Endothelial cell of umbilical vein (primary cell): ENCODE results near the gene OGDH. TPM values are rescaled to one million over a fixed set of nuclear protein-coding genes. Genes with fewer than 3 reads are reported as not detected.

Experiments
- BruUV-seq: library from RNA; stranded (reverse); fragments of 400-500 nt; replicated peaks from 2 replicates; lab custom pipeline; 2021; lab: Mats Ljungman, UMichigan
- CTCF ChIA-PET: fragments of 300-600, 350-600 bp; sonication (Branson Sonifier 250); formaldehyde crosslinking; loops from one replicate; lab custom pipeline; 2021; ENCODE audit warnings: antibody characterized with exemption, inconsistent platforms; lab: Charles Lee
- POLR2A ChIA-PET: fragments of 300-600, 350-600 bp; sonication (Branson Sonifier 250); formaldehyde crosslinking; loops from one replicate; lab custom pipeline; 2021; ENCODE audit warnings: antibody characterized with exemption, inconsistent platforms; lab: Charles Lee
- DNase-seq: peaks from one replicate; pipeline ENCODE4 v3.0.0-alpha.2; 2011; ENCODE audit warnings: low read depth, low spot score
- FAIRE-seq: peaks from 2 replicates; lab custom pipeline; 2011; peaks lifted over from hg19 to GRCh38; lab: Jason Lieb, UNC
- H2AFZ ChIP-seq: 2 replicates; pipeline ENCODE4 v1.6.0; 2012; ENCODE audit warnings: low read depth, low read length, control low read depth, inconsistent platforms
- H3K27ac ChIP-seq: 2 replicates; pipeline ENCODE4 v1.5.1; 2011; ENCODE audit warnings: low read depth, mild to moderate bottlenecking, control low read depth, low read length, moderate library complexity; ENCODE audit not compliant: insufficient read depth
- H3K27me3 ChIP-seq, 2 experiments: 2 replicates each; pipeline versions ENCODE4 v1.6.0 to v1.6.1; 2011; ENCODE audit warnings: low read length in 2 of 2, mixed read lengths in 1 of 2; ENCODE audit not compliant: control insufficient read depth in 2 of 2, insufficient read depth in 2 of 2
- H3K36me3 ChIP-seq, 2 experiments: 2 replicates in 1 of 2; 3 replicates in 1 of 2; pipeline ENCODE4 v1.5.1; 2011; ENCODE audit warnings: low read length in 2 of 2, mild to moderate bottlenecking in 1 of 2, moderate library complexity in 1 of 2; ENCODE audit not compliant: control insufficient read depth in 2 of 2, insufficient read depth in 2 of 2; ENCODE audit errors: extremely low read depth in 1 of 2
- H3K4me1 ChIP-seq: 3 replicates; pipeline ENCODE4 v1.5.1; 2011; ENCODE audit warnings: mild to moderate bottlenecking, low read length; ENCODE audit not compliant: control insufficient read depth, insufficient read depth; ENCODE audit errors: extremely low read depth
- H3K4me2 ChIP-seq: 2 replicates; pipeline ENCODE4 v1.6.1; 2011; ENCODE audit warnings: low read length, control low read depth, mixed read lengths; ENCODE audit not compliant: insufficient read depth
- H3K4me3 ChIP-seq, 3 experiments: fragments of 200-600 bp in 1 of 3; sonication (generic), shearing (Covaris generic) in 1 of 3; replicated peaks in 1 of 3; 2 replicates each; pipeline ENCODE4 v1.5.1; 2011 to 2016; ENCODE audit warnings: control low read depth in 3 of 3, low read length in 3 of 3, mild to moderate bottlenecking in 2 of 3, inconsistent platforms in 1 of 3, low read depth in 1 of 3, moderate library complexity in 1 of 3; ENCODE audit not compliant: insufficient read depth in 1 of 3
- H3K79me2 ChIP-seq: 2 replicates; pipeline ENCODE4 v1.6.0; 2012; ENCODE audit warnings: low read length, inconsistent platforms; ENCODE audit not compliant: control insufficient read depth, insufficient read depth
- H3K9ac ChIP-seq: replicated peaks from 2 replicates; pipeline ENCODE3; 2011; ENCODE audit warnings: low read length, control low read depth; ENCODE audit not compliant: insufficient read depth; ENCODE audit errors: extremely low read depth
- H3K9me1 ChIP-seq: replicated peaks from 3 replicates; pipeline ENCODE4 v1.6.0; 2011; ENCODE audit warnings: mild to moderate bottlenecking, low read length; ENCODE audit not compliant: control insufficient read depth, insufficient read depth; ENCODE audit errors: extremely low read depth
- H3K9me3 ChIP-seq: replicated peaks from 2 replicates; pipeline ENCODE4 v1.5.1; 2012; ENCODE audit warnings: low read length, inconsistent platforms; ENCODE audit not compliant: control insufficient read depth, insufficient read depth
- H4K20me1 ChIP-seq: replicated peaks from 2 replicates; pipeline ENCODE3; 2011; ENCODE audit warnings: mild to moderate bottlenecking, low read length; ENCODE audit not compliant: control insufficient read depth, insufficient read depth; ENCODE audit errors: extremely low read depth
- CTCF ChIP-seq, 2 donors: IDR thresholded peaks; 1 replicate in 1 of 2; 2 replicates in 1 of 2; pipeline ENCODE4 v1.5.1; 2011; ENCODE audit warnings: low read length in 2 of 2, mild to moderate bottlenecking in 2 of 2, moderate library complexity in 2 of 2, control low read depth in 1 of 2, inconsistent platforms in 1 of 2, low read depth in 1 of 2; ENCODE audit not compliant: insufficient read depth in 1 of 2; ENCODE audit errors: extremely low read depth in 1 of 2
- EZH2 ChIP-seq: IDR thresholded peaks from 2 replicates; pipeline ENCODE4 v1.6.1; 2012; ENCODE audit warnings: borderline replicate concordance, low read depth, mild to moderate bottlenecking, moderate library complexity, low read length, inconsistent platforms; ENCODE audit not compliant: severe bottlenecking
- FOS ChIP-seq: IDR thresholded peaks from 2 replicates; pipeline ENCODE4 v1.6.1; 2011; ENCODE audit warnings: mild to moderate bottlenecking, low read length, moderate library complexity, borderline replicate concordance; ENCODE audit not compliant: insufficient read depth
- GATA2 ChIP-seq: IDR thresholded peaks from 2 replicates; pipeline ENCODE4 v1.7.0; 2011; ENCODE audit warnings: low read depth, mild to moderate bottlenecking, moderate library complexity, mixed read lengths, low read length; ENCODE audit not compliant: insufficient read length, insufficient read depth
- JUN ChIP-seq: IDR thresholded peaks from 2 replicates; pipeline ENCODE4 v1.6.1; 2011; ENCODE audit warnings: borderline replicate concordance, low read depth; ENCODE audit not compliant: insufficient read length, insufficient read depth
- MAX ChIP-seq: IDR thresholded peaks from 2 replicates; pipeline ENCODE4 v1.6.1; 2011; ENCODE audit not compliant: insufficient read depth, insufficient read length
- MYC ChIP-seq: IDR thresholded peaks from one replicate; pipeline ENCODE4 v1.6.1; 2011; ENCODE audit warnings: mild to moderate bottlenecking, low read depth, low read length
- POLR2A ChIP-seq: IDR thresholded peaks from 2 replicates; pipeline ENCODE4 v1.6.1; 2012; ENCODE audit warnings: low read depth, mild to moderate bottlenecking, control low read depth, low read length
- POLR2AphosphoS5 ChIP-seq: IDR thresholded peaks from 2 replicates; pipeline ENCODE4 v1.6.1; 2012; ENCODE audit warnings: low read depth, mild to moderate bottlenecking, control low read depth, low read length, moderate library complexity; ENCODE audit not compliant: insufficient read depth
- dilution Hi-C: fragments of 300-500 bp; cut with MboI; formaldehyde crosslinking; loops from one replicate; pipeline ENCODE4 v1.15.0; 2019; ENCODE audit warnings: low sequenced_read_pairs; ENCODE audit not compliant: extremely low pct_ligation_motif_present
- intact Hi-C: fragments of 100-400 bp; cut with micrococcal nuclease; formaldehyde crosslinking; loops from one replicate; pipeline ENCODE4 v1.10.0; 2022
- polyA plus RNA-seq, 4 experiments: library from polyadenylated mRNA; depleted of rRNA in 3 of 4; stranded (reverse) in 3 of 4; unstranded in 1 of 4; fragments of >200 nt; gene quantifications; 2 replicates each; pipeline versions ENCODE4 v1.2.1 to v1.2.3, GENCODE V29; 2011 to 2012; ENCODE audit warnings: missing spikeins in 1 of 4
- total RNA-seq: library from RNA; stranded (reverse); gene quantifications from 2 replicates; pipeline ENCODE4 v1.2.3, GENCODE V29; 2021

OGDH gene
- total and polyA plus RNA-seq, 2 donors (not counting 3 experiments of a cell fraction or from before 2014, with no cell fraction given) = 88.9 to 92.9 TPM

GRCh38 chr7:44706788-44707557 is 100.5 kb downstream of the OGDH start:
- ChIA-PET CTCF (no interaction called here), POLR2A (no interaction called here)
- FAIRE-seq = no peak
- H3K9me1 ChIP-seq = no peaks in the 10 kb centered on the region
- no peak overlapping the region for H3K9ac ChIP-seq
- dilution Hi-C loops (no loop called here), intact Hi-C loops (no loop called here)
- no peak overlapping the region for H3K27ac ChIP-seq
- no peaks in the 10 kb centered on the region for H3K79me2 ChIP-seq
- H3K9me3 ChIP-seq = no peaks in the 10 kb centered on the region
- H3K4me3 ChIP-seq = no peak overlapping the region
- H3K36me3 ChIP-seq = peaks cover 0 to 25% of the 10 kb centered on the region in 2 experiments
- no peak for DNase-seq
- no peaks in the 10 kb centered on the region for H4K20me1 ChIP-seq
- BruUV-seq = no TSS peak
- no peaks in the 10 kb centered on the region for H3K4me1 ChIP-seq
- no peak overlapping the region for H3K4me2 ChIP-seq
- H2AFZ ChIP-seq = no peak overlapping the region
- H3K27me3 ChIP-seq = no peaks in the 10 kb centered on the region
- no peak for TF ChIP-seq GATA2
- TF ChIP-seq JUN = no peak
- no peak for TF ChIP-seq FOS
- TF ChIP-seq POLR2AphosphoS5 = no peak

- Histone ChIP-seq H3K4me2 (no peak overlapping the region), H3K27me3 (no peaks in the 10 kb centered on the region), H3K4me1 (no peaks in the 10 kb centered on the region), H3K36me3 (peaks cover 0 to 23% of the 10 kb centered on the region in 2 experiments), H3K27ac (no peak overlapping the region), H3K9me1 (no peaks in the 10 kb centered on the region), H2AFZ (no peak overlapping the region), H3K4me3 (no peak overlapping the region), H3K9me3 (no peaks in the 10 kb centered on the region), H4K20me1 (no peaks in the 10 kb centered on the region), H3K79me2 (no peaks in the 10 kb centered on the region), H3K9ac (no peak overlapping the region)
- BruUV-seq = no TSS peak
- TF ChIP-seq EZH2 (no peak), CTCF (IDR thresholded peaks at IDR 0.05; ENCODE audit: extremely low read depth in 1 of 2, insufficient read depth in 1 of 2, low read depth in 1 of 2, low read length in 2 of 2) (no peak), JUN (no peak), GATA2 (no peak), POLR2AphosphoS5 (no peak), FOS (no peak), MAX (no peak), MYC (no peak), POLR2A (no peak)
- dilution Hi-C loops (no loop called here), intact Hi-C loops (no loop called here)
- FAIRE-seq = no peak
- ChIA-PET CTCF (no interaction called here), POLR2A (no interaction called here)
- DNase-seq = no peak
These were observed 101.3 kb downstream of the OGDH start for GRCh38 chr7:44707558-44708230.
